SK-N-SH treated with all-trans-retinoic acid at 6 μM for 48 hours (cell line): Measurements from ENCODE around the gene ZBTB16.

Experiments used
- ATAC-seq: fragments of 200-7000 bp; cut with Tn5 transposase; 3 replicates; pipeline ENCODE4 v1.9.1; 2020; ENCODE audit warnings: mild to moderate bottlenecking, moderate library complexity
- BACH2 ChIP-seq: fragments of 250-450 bp; sonication (Bioruptor Pico); IDR thresholded peaks from 2 replicates; pipeline ENCODE4 v1.9.0; 2021; ENCODE audit warnings: mild to moderate bottlenecking, borderline replicate concordance
- CREB5 ChIP-seq: fragments of 250-450 bp; sonication (Bioruptor Pico); IDR thresholded peaks from 2 replicates; pipeline ENCODE4 v1.5.1; 2020; ENCODE audit warnings: low read depth, mild to moderate bottlenecking, moderate library complexity
- CSDC2 ChIP-seq: fragments of 250-450 bp; sonication (Bioruptor Pico); IDR thresholded peaks from 2 replicates; pipeline ENCODE4 v1.5.0; 2020; ENCODE audit warnings: mild to moderate bottlenecking, moderate library complexity
- CSRNP3 ChIP-seq: fragments of 250-450 bp; sonication (Bioruptor Pico); IDR thresholded peaks from 2 replicates; pipeline ENCODE4 v1.5.1; 2021; ENCODE audit warnings: mild to moderate bottlenecking, moderate library complexity
- ESRRG ChIP-seq: fragments of 250-450 bp; sonication (Bioruptor Pico); IDR thresholded peaks from 2 replicates; pipeline ENCODE4 v1.6.1; 2021; ENCODE audit warnings: mild to moderate bottlenecking
- ISL1 ChIP-seq: fragments of 250-450 bp; sonication (Bioruptor Pico); IDR thresholded peaks from 2 replicates; pipeline ENCODE4 v2.1.2; 2022; ENCODE audit warnings: mild to moderate bottlenecking, moderate library complexity
- OSR1 ChIP-seq: fragments of 250-450 bp; sonication (Bioruptor Pico); IDR thresholded peaks from 2 replicates; pipeline ENCODE4 v1.8.0; 2022; ENCODE audit warnings: moderate library complexity, mild to moderate bottlenecking, inconsistent platforms
- PPARA ChIP-seq: fragments of 250-450 bp; sonication (Bioruptor Pico); IDR thresholded peaks from 2 replicates; pipeline ENCODE4 v1.5.0; 2020; ENCODE audit warnings: mild to moderate bottlenecking, borderline replicate concordance
- RARB ChIP-seq: fragments of 250-450 bp; sonication (Bioruptor Pico); IDR thresholded peaks from 2 replicates; pipeline ENCODE4 v1.8.0; 2021; ENCODE audit warnings: mild to moderate bottlenecking, moderate library complexity
- SNAI2 ChIP-seq: fragments of 250-450 bp; sonication (Bioruptor Pico); IDR thresholded peaks from 2 replicates; pipeline ENCODE4 v1.5.0; 2020; ENCODE audit warnings: mild to moderate bottlenecking, moderate library complexity
- TCF4 ChIP-seq: fragments of 250-450 bp; sonication (Bioruptor Pico); IDR thresholded peaks from 2 replicates; pipeline ENCODE4 v1.8.0; 2021; ENCODE audit warnings: mild to moderate bottlenecking, moderate library complexity, borderline replicate concordance
- TOX ChIP-seq: fragments of 250-450 bp; sonication (Bioruptor Pico); IDR thresholded peaks from 2 replicates; pipeline ENCODE4 v1.8.0; 2021; ENCODE audit warnings: mild to moderate bottlenecking, moderate library complexity, borderline replicate concordance
- ZC3H10 ChIP-seq: fragments of 250-450 bp; sonication (Bioruptor Pico); IDR thresholded peaks from 2 replicates; pipeline ENCODE4 v1.5.1; 2021; ENCODE audit warnings: mild to moderate bottlenecking, moderate library complexity
- ZFP30 ChIP-seq: fragments of 450-650 bp; formaldehyde crosslinking; IDR thresholded peaks from 2 replicates; pipeline ENCODE4 v1.5.0; 2022; ENCODE audit warnings: mild to moderate bottlenecking, moderate library complexity
- ZNF565 ChIP-seq: fragments of 450-650 bp; formaldehyde crosslinking; conservative IDR thresholded peaks from 2 replicates; pipeline ENCODE4 v1.5.0; 2020; ENCODE audit warnings: low read depth, mild to moderate bottlenecking, moderate library complexity
- ZNF70 ChIP-seq: fragments of 450-650 bp; formaldehyde crosslinking; IDR thresholded peaks from 2 replicates; pipeline ENCODE4 v1.5.0; 2020; ENCODE audit warnings: mild to moderate bottlenecking, moderate library complexity
- ZNF8 ChIP-seq: fragments of 450-650 bp; formaldehyde crosslinking; IDR thresholded peaks from 2 replicates; pipeline ENCODE4 v1.5.0; 2020; ENCODE audit warnings: mild to moderate bottlenecking, moderate library complexity
- TF ChIP-seq, protein P1 (sequence below): fragments of 250-450 bp; sonication (Bioruptor Pico); IDR thresholded peaks from 2 replicates; pipeline ENCODE4 v1.5.0; 2020; ENCODE audit warnings: mild to moderate bottlenecking, moderate library complexity
- TF ChIP-seq, protein P2 (sequence below): fragments of 250-450 bp; sonication (Bioruptor Pico); IDR thresholded peaks from 2 replicates; pipeline ENCODE4 v1.8.0; 2021; ENCODE audit warnings: low read depth, mild to moderate bottlenecking, moderate library complexity, borderline replicate concordance

ZBTB16 gene

DNA sequence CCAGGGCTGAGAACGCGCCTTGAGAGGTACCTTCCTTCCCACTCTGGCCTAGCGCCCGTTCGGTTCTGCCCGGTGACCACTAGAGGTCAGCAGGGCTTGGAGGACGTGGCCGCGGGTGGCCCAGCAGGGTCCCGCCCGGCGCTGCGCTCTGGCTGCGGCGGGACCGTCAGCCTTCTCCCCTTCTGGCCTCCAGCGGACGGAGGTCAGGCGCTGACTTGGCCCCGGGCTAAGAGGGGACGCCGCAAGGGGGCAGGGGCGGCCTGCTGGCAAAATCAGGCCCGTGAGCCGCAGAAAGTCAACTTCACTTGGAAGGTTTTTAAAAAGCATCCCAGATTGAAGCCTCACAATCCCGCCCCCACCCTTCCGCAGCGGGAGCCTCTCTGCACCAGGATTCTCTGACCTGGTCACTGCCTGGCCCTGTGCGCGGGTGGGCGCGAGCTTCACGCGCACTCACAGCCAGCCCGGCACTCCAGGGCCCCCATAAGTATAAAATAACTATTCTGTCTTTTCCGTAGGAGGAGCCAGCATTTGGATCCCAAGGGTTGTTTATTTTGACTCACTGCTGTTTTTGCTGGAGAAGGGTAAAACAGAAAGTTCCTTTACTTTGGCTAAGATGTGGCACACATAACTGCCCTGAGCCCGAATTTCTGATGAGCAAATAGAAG is 23.2 kb upstream of the ZBTB16 start:
- ATAC-seq: peak; percentile 99
- TF ChIP-seq ZNF8 (CRISPR knock-in tag) (no peak), ISL1 (CRISPR knock-in tag) (no peak)
- TF ChIP-seq, all 23 proteins: peak for 0

DNA sequence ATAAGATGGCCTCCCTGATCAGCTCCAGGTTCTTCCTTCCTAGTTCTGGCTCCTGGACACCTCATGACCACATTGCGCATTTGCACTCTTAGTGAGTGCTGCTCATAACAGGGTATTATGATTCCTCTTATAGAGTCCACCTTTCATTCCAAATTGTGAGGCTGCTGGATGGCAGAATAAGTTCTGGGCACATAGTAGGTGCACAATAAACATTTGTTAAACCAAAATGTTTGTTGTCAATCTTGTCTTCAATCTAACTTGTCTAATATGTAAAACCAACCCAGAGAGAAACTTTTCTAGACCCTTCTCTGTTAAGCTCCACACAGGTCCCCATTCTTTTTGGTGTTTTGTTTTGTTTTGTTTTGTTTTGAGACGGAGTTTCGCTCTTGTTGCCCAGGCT is 22.6 kb upstream of the ZBTB16 start:
- TF ChIP-seq CSDC2 (CRISPR knock-in tag): no peak
- TF ChIP-seq BACH2 (CRISPR knock-in tag): no peak
- no peak for TF ChIP-seq CSRNP3 (CRISPR knock-in tag)
- TF ChIP-seq ZNF565 (CRISPR knock-in tag): no peak
- TF ChIP-seq CREB5 (CRISPR knock-in tag): no peak
- no peak for TF ChIP-seq PPARA
- no peak for TF ChIP-seq ZNF8 (CRISPR knock-in tag)
- no peak for TF ChIP-seq TOX (CRISPR knock-in tag)
- no peak for TF ChIP-seq TCF4
- TF ChIP-seq ZC3H10 (CRISPR knock-in tag): no peak
- no peak for TF ChIP-seq RARB (CRISPR knock-in tag)
- no peak for TF ChIP-seq ZFP30 (CRISPR knock-in tag)
- TF ChIP-seq, protein P1, sequence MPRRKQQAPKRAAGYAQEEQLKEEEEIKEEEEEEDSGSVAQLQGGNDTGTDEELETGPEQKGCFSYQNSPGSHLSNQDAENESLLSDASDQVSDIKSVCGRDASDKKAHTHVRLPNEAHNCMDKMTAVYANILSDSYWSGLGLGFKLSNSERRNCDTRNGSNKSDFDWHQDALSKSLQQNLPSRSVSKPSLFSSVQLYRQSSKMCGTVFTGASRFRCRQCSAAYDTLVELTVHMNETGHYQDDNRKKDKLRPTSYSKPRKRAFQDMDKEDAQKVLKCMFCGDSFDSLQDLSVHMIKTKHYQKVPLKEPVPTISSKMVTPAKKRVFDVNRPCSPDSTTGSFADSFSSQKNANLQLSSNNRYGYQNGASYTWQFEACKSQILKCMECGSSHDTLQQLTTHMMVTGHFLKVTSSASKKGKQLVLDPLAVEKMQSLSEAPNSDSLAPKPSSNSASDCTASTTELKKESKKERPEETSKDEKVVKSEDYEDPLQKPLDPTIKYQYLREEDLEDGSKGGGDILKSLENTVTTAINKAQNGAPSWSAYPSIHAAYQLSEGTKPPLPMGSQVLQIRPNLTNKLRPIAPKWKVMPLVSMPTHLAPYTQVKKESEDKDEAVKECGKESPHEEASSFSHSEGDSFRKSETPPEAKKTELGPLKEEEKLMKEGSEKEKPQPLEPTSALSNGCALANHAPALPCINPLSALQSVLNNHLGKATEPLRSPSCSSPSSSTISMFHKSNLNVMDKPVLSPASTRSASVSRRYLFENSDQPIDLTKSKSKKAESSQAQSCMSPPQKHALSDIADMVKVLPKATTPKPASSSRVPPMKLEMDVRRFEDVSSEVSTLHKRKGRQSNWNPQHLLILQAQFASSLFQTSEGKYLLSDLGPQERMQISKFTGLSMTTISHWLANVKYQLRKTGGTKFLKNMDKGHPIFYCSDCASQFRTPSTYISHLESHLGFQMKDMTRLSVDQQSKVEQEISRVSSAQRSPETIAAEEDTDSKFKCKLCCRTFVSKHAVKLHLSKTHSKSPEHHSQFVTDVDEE: no peak
- TF ChIP-seq, all 23 proteins: peak for 0
- no peak for ATAC-seq

DNA sequence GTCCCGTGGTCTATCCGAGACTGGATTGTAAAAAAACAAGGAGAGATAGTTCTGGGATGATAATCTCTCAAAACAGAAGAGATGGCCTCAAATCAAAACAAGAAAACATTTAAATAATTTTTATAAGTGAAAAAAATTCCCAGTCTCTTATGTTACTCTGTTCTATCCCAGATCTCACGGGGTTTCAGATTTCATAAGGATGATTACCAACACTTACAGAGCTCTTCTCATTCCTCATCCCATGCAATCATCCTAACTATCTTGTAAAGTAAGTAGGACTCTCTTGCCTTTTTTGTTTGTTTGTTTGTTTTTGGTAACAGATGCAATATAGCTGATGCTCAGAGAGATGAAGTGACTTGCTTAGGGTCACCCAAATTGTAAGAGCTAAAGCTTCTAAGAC is 20.0 kb upstream of the ZBTB16 start:
- TF ChIP-seq RARB (CRISPR knock-in tag): no peak
- no peak for TF ChIP-seq ZNF8 (CRISPR knock-in tag)
- TF ChIP-seq TOX (CRISPR knock-in tag): no peak
- TF ChIP-seq ZNF565 (CRISPR knock-in tag): no peak
- TF ChIP-seq, protein P2, sequence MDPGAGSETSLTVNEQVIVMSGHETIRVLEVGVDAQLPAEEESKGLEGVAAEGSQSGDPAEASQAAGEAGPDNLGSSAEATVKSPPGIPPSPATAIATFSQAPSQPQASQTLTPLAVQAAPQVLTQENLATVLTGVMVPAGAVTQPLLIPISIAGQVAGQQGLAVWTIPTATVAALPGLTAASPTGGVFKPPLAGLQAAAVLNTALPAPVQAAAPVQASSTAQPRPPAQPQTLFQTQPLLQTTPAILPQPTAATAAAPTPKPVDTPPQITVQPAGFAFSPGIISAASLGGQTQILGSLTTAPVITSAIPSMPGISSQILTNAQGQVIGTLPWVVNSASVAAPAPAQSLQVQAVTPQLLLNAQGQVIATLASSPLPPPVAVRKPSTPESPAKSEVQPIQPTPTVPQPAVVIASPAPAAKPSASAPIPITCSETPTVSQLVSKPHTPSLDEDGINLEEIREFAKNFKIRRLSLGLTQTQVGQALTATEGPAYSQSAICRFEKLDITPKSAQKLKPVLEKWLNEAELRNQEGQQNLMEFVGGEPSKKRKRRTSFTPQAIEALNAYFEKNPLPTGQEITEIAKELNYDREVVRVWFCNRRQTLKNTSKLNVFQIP (CRISPR knock-in tag): no peak
- TF ChIP-seq CSRNP3 (CRISPR knock-in tag): no peak
- TF ChIP-seq ZNF70 (CRISPR knock-in tag): no peak
- no peak for TF ChIP-seq SNAI2 (CRISPR knock-in tag)
- TF ChIP-seq, protein P1: no peak
- no peak for TF ChIP-seq ESRRG (CRISPR knock-in tag)
- TF ChIP-seq OSR1 (CRISPR knock-in tag): no peak
- TF ChIP-seq CREB5 (CRISPR knock-in tag): no peak
- ATAC-seq: no peak
